Hepatocyte (in vitro differentiated cells): ENCODE results near the gene PSD2.

ENCODE experiments used
- EZH2 ChIP-seq: fragments of 200-600 bp; sonication (generic); IDR thresholded peaks from 2 replicates; pipeline ENCODE4 v1.6.1; 2016; ENCODE audit warnings: antibody characterized with exemption, mild to moderate bottlenecking, borderline replicate concordance
- EZH2phosphoT487 ChIP-seq: fragments of 200-600 bp; sonication (generic); IDR thresholded peaks from one replicate; pipeline ENCODE4 v1.6.1; 2018; ENCODE audit warnings: antibody characterized with exemption, mild to moderate bottlenecking, low read depth, moderate library complexity; ENCODE audit not compliant: unreplicated experiment, severe bottlenecking
- TF ChIP-seq, protein P1 (sequence below): fragments of 200-600 bp; sonication (generic); IDR thresholded peaks from 2 replicates; pipeline ENCODE4 v1.5.1; 2016; ENCODE audit warnings: antibody characterized with exemption, mild to moderate bottlenecking; ENCODE audit not compliant: poor library complexity

DNA sequence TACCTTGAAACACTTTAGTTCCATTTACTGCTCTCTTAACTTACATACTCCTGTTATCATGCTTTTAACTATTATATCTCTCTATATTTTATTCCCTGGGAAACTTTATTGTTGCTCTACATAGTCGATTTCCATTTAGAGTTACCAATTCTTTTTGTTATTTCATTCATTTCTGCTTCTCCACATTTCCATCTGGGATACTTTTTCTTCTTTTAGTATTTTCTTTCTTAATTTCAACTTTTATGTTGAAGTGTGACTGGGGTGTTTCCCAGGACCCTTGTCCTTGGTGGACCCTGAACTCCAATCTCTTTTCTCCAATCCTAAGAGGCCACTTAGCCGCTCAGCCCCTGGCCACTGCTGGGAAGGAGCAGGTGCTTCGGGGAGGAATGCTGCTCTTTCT is 36.0 kb downstream of the PSD2 start:
- TF ChIP-seq, protein P1, sequence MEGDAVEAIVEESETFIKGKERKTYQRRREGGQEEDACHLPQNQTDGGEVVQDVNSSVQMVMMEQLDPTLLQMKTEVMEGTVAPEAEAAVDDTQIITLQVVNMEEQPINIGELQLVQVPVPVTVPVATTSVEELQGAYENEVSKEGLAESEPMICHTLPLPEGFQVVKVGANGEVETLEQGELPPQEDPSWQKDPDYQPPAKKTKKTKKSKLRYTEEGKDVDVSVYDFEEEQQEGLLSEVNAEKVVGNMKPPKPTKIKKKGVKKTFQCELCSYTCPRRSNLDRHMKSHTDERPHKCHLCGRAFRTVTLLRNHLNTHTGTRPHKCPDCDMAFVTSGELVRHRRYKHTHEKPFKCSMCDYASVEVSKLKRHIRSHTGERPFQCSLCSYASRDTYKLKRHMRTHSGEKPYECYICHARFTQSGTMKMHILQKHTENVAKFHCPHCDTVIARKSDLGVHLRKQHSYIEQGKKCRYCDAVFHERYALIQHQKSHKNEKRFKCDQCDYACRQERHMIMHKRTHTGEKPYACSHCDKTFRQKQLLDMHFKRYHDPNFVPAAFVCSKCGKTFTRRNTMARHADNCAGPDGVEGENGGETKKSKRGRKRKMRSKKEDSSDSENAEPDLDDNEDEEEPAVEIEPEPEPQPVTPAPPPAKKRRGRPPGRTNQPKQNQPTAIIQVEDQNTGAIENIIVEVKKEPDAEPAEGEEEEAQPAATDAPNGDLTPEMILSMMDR = no peak
- no peak for TF ChIP-seq EZH2phosphoT487
- no peak for TF ChIP-seq EZH2
